ENCODE data around the gene CUEDC1.

DNA sequence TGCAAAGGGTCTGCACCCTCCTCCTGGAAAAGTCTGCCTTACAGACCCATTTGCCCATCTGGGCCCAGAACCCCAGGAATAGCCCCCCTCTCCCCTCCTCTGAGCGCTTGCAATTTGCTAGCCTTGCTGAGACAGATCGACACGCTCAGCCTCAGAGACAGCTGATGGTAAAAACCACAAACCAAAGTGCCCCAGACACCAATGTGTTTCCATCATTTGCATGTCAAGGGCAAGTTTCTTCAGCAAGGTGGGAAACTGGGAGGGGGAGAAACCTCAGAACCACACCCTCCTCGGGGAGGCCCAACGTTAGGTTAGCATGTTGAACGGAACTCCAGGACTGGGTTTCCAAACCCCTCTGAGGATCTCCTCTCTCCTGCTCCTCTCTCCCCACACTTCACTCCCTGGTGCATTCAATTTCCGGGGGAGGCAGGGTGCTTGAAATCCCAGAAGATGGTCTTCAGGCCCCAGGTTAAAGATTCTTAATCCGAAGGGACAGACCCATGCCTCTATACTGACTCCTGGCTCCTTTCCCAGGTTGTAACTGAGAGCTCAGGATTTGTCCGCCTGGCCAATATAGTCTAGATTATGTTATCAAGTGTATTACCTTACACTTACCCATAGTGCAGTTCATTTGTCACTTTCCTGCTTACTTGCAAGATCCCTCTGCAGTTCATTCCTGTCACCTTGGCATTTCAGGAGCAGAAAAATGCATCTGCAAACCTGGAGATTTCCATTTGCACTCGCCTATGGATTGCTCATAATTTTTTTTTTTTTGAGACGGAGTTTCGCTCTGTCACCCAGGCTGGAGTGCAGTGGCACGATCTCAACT is 1.3 kb upstream of the CUEDC1 start:
- TF ChIP-seq EZH2phosphoT487 (IDR thresholded peaks at IDR 0.05; ENCODE audit: insufficient read depth, low read depth): no peak
- TF ChIP-seq EZH2 (IDR thresholded peaks at IDR 0.05; ENCODE audit: insufficient read depth, poor library complexity, severe bottlenecking): no peak
